Inflammatory macrophage treated with lipopolysaccharide for 4 hours (primary cell): ENCODE data around the gene EZH1.
"Not testable (repeated sequence)": the region's sequence is repeated elsewhere in the genome, so short reads cannot be mapped to it uniquely, and the experiment has no call there.

Experiments used
- DNase-seq: peaks from one replicate; pipeline ENCODE4 v3.0.0-alpha.2; 2020

The EZH1 gene

GRCh38 chr17:42665581-42666001 lies 79.2 kb downstream of the EZH1 start:
- no peak for DNase-seq

GRCh38 chr17:42660692-42661345 lies 84.0 kb downstream of the EZH1 start:
- no peak for DNase-seq

GRCh38 chr17:42659932-42660274 lies 84.9 kb downstream of the EZH1 start:
- DNase-seq = not testable (repeated sequence)

- peak; percentile 71 for DNase-seq
Measured at GRCh38 chr17:42659079-42659931, 85.5 kb downstream of the EZH1 start, which contains the start of gene TUBG2. TSS of gene TUBG2 (plus strand) at chr17:42659284. CDS start at chr17:42659504, 220 bp downstream.

- DNase-seq = no peak
Measured at GRCh38 chr17:42657824-42658588, 86.8 kb downstream of the EZH1 start.

DNA sequence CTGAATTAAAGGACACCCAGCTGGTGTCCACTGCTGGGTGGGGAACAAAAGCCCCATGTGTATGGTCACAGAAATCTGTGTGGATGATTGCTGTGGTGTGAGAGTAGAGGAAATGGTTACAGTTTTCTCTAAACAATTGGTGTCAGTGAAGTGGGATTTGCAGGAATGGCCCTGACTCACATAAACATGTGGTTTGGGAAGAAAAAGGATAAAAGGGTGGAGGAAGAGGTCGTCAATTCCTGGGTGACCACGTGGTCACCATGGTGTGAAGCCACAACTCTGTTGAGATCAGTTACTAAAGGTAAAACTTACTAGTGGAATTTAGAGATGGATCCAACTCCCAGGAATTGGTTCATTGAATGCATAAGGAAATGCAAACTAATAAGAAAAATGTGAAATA lies 89.3 kb downstream of the EZH1 start:
- DNase-seq = no peak

GRCh38 chr17:42653179-42654124 lies 91.4 kb downstream of the EZH1 start:
- no peak for DNase-seq

- no peak for DNase-seq
Measured at GRCh38 chr17:42651392-42651791, 93.4 kb downstream of the EZH1 start.
